GM11168 (cell line): Measurements from ENCODE around the gene COL11A2.

ENCODE experiments used
- in situ Hi-C: fragments of 300-500 bp; cut with MboI; formaldehyde crosslinking; loops from one replicate; pipeline ENCODE4 v1.12.0; 2022; ENCODE audit warnings: low sequenced_read_pairs; ENCODE audit not compliant: unreplicated experiment

COL11A2 gene

GRCh38 chr6:33173535-33174180 is 18.6 kb downstream of the COL11A2 start:
- in situ Hi-C loops = no loop called here

GRCh38 chr6:33172688-33173534 is 19.4 kb downstream of the COL11A2 start:
- in situ Hi-C loops = no loop called here

GRCh38 chr6:33171880-33172687 is 20.2 kb downstream of the COL11A2 start:
- in situ Hi-C loops = no loop called here

- in situ Hi-C loops = no loop called here
Measured at GRCh38 chr6:33171016-33171879, 21.0 kb downstream of the COL11A2 start.

- in situ Hi-C loops = no loop called here
Measured at GRCh38 chr6:33170176-33171015, 21.9 kb downstream of the COL11A2 start.

- in situ Hi-C loops = loop anchor here (5.0 kb wide), 1 partner anchor 78 kb away; no protein-coding TSS in a partner anchor
Measured at GRCh38 chr6:33169291-33170175, 22.7 kb downstream of the COL11A2 start.

- in situ Hi-C loops = loop anchor here (5.0 kb wide), 1 partner anchor 79 kb away; no protein-coding TSS in a partner anchor
Measured at GRCh38 chr6:33168639-33169038, 23.6 kb downstream of the COL11A2 start.

GRCh38 chr6:33168284-33168601 is 24.0 kb downstream of the COL11A2 start:
- in situ Hi-C loops = loop anchor here (5.0 kb wide), 1 partner anchor 79 kb away; no protein-coding TSS in a partner anchor

- in situ Hi-C loops = loop anchor here (5.0 kb wide), 1 partner anchor 80 kb away; no protein-coding TSS in a partner anchor
Measured at GRCh38 chr6:33167374-33168283, 24.6 kb downstream of the COL11A2 start.

GRCh38 chr6:33166811-33167210 is 25.5 kb downstream of the COL11A2 start:
- in situ Hi-C loops = loop anchor here (5.0 kb wide), 1 partner anchor 80 kb away; no protein-coding TSS in a partner anchor

GRCh38 chr6:33166363-33166762 is 25.9 kb downstream of the COL11A2 start:
- in situ Hi-C loops = loop anchor here (5.0 kb wide), 1 partner anchor 81 kb away; no protein-coding TSS in a partner anchor

GRCh38 chr6:33165581-33166258 is 26.5 kb downstream of the COL11A2 start:
- in situ Hi-C loops = loop anchor here (5.0 kb wide), 1 partner anchor 82 kb away; no protein-coding TSS in a partner anchor

- in situ Hi-C loops = loop anchor here (5.0 kb wide), 1 partner anchor 82 kb away; no protein-coding TSS in a partner anchor
Measured at GRCh38 chr6:33164665-33165373, 27.4 kb downstream of the COL11A2 start.

- in situ Hi-C loops = no loop called here
Measured at GRCh38 chr6:33164176-33164575, 28.1 kb downstream of the COL11A2 start.

- in situ Hi-C loops = no loop called here
Measured at GRCh38 chr6:33163540-33163939, 28.7 kb downstream of the COL11A2 start.
